ENCODE data around the gene TFCP2L1. TPM values are rescaled to one million over a fixed set of nuclear protein-coding genes. Genes with fewer than 3 reads are reported as not detected.

TFCP2L1 gene
- total RNA-seq, 2 donors from 2014 or later, result 11.5 to 25.7 TPM

- Histone ChIP-seq H3K27ac (no peak overlapping the region), H3K27me3 (replicated peaks; ENCODE audit: insufficient read depth) (no peaks in the 10 kb centered on the region), H3K4me1 (replicated peaks) (no peaks in the 10 kb centered on the region), H3K9me3 (no peaks in the 10 kb centered on the region), H3K4me3 (no peak overlapping the region), H3K36me3 (no peaks in the 10 kb centered on the region)
- WGBS, result 80% methylated on average over 16 of the region's 16 CpGs
- TF ChIP-seq POLR2AphosphoS5 (IDR thresholded peaks at IDR 0.05) (no peak), POLR2A (IDR thresholded peaks at IDR 0.05) (no peak), CTCF (IDR thresholded peaks at IDR 0.05) (no peak)
- DNase-seq (ENCODE audit: low spot score), result no peak
- intact Hi-C loops (cut with DNase I), result no loop called here
Observed at GRCh38 chr2:121242175-121242875, 42.7 kb downstream of the TFCP2L1 start.

GRCh38 chr2:121241466-121241865, 43.5 kb downstream of the TFCP2L1 start:
- Histone ChIP-seq H3K9me3 (no peaks in the 10 kb centered on the region), H3K4me1 (replicated peaks) (no peaks in the 10 kb centered on the region), H3K27me3 (replicated peaks; ENCODE audit: insufficient read depth) (no peaks in the 10 kb centered on the region), H3K36me3 (no peaks in the 10 kb centered on the region), H3K27ac (no peak overlapping the region), H3K4me3 (no peak overlapping the region)
- no peak for DNase-seq (ENCODE audit: low spot score)
- intact Hi-C loops (cut with DNase I), result no loop called here
- whole genome bisulfite sequencing, result 84% methylated on average over 3 of the region's 3 CpGs
- TF ChIP-seq POLR2A (IDR thresholded peaks at IDR 0.05) (no peak), POLR2AphosphoS5 (IDR thresholded peaks at IDR 0.05) (no peak), CTCF (IDR thresholded peaks at IDR 0.05) (no peak)

- DNase-seq (ENCODE audit: low spot score), result no peak
- no peaks in the 10 kb centered on the region for H3K4me1 ChIP-seq (replicated peaks)
- H3K27me3 ChIP-seq (replicated peaks; ENCODE audit: insufficient read depth), result no peaks in the 10 kb centered on the region
- 78% methylated on average over 6 of the region's 6 CpGs for WGBS
- TF ChIP-seq POLR2AphosphoS5 (IDR thresholded peaks at IDR 0.05), result no peak
- TF ChIP-seq POLR2A (IDR thresholded peaks at IDR 0.05), result no peak
- no peak for TF ChIP-seq CTCF (IDR thresholded peaks at IDR 0.05)
- no peaks in the 10 kb centered on the region for H3K9me3 ChIP-seq
- H3K27ac ChIP-seq, result no peak overlapping the region
- intact Hi-C loops (cut with DNase I), result no loop called here
- H3K4me3 ChIP-seq, result no peak overlapping the region
- no peaks in the 10 kb centered on the region for H3K36me3 ChIP-seq
Observed at GRCh38 chr2:121240436-121240835, 44.6 kb downstream of the TFCP2L1 start.

- Histone ChIP-seq H3K9me3 (no peaks in the 10 kb centered on the region), H3K36me3 (no peaks in the 10 kb centered on the region)
- TF ChIP-seq POLR2AphosphoS5 (IDR thresholded peaks at IDR 0.05) (no peak), CTCF (IDR thresholded peaks at IDR 0.05) (no peak), POLR2A (IDR thresholded peaks at IDR 0.05) (no peak)
Observed at GRCh38 chr2:121239969-121240368, 45.0 kb downstream of the TFCP2L1 start.

GRCh38 chr2:121239471-121239870, 45.5 kb downstream of the TFCP2L1 start:
- no peaks in the 10 kb centered on the region for H3K4me1 ChIP-seq (replicated peaks)
- H3K27me3 ChIP-seq (replicated peaks; ENCODE audit: insufficient read depth), result no peaks in the 10 kb centered on the region
- no peak overlapping the region for H3K27ac ChIP-seq
- TF ChIP-seq POLR2A (IDR thresholded peaks at IDR 0.05) (no peak), CTCF (IDR thresholded peaks at IDR 0.05) (no peak), POLR2AphosphoS5 (IDR thresholded peaks at IDR 0.05) (no peak)
- intact Hi-C loops (cut with DNase I), result no loop called here
- no peak for DNase-seq (ENCODE audit: low spot score)
- H3K36me3 ChIP-seq, result no peaks in the 10 kb centered on the region
- H3K4me3 ChIP-seq, result no peak overlapping the region
- H3K9me3 ChIP-seq, result no peaks in the 10 kb centered on the region
- WGBS, result 90% methylated on average over 15 of the region's 15 CpGs

More at GRCh38 chr2:121239969-121240368, 45.0 kb downstream of the TFCP2L1 start:
- no peak overlapping the region for H3K4me3 ChIP-seq
- WGBS, result 86% methylated on average over 5 of the region's 5 CpGs
- H3K4me1 ChIP-seq (replicated peaks), result no peaks in the 10 kb centered on the region
- DNase-seq (ENCODE audit: low spot score), result no peak
- H3K27me3 ChIP-seq (replicated peaks; ENCODE audit: insufficient read depth), result no peaks in the 10 kb centered on the region
- intact Hi-C loops (cut with DNase I), result no loop called here
- H3K27ac ChIP-seq, result no peak overlapping the region
